ENCODE data around the gene KIF20B. TPM values are rescaled to one million over a fixed set of nuclear protein-coding genes. Genes with fewer than 3 reads are reported as not detected.
A peak's percentile ranks its signal among the peaks of the same experiment; 100 is the strongest.

KIF20B gene
- 1 to 10 TPM; 3.3 to 3.6 TPM for polyA plus RNA-seq

GRCh38 chr10:89701242-89702120, at the start of gene KIF20B:
Gene KIF20B, plus strand, starts transcription at chr10:89701590. Its CDS starts 3,705 bp downstream, at chr10:89705295.
- H3K27me3 ChIP-seq (ENCODE audit: control insufficient read depth in 1 of 2, insufficient read depth in 2 of 2, low read length in 2 of 2): no peaks in the 10 kb centered on the region
- H3K27ac ChIP-seq (ENCODE audit: low read depth in 2 of 2, low read length in 1 of 2): peak within 1 kb of the TSS; percentile 93 to 96
- H3K4me3 ChIP-seq (ENCODE audit: low read depth in 1 of 2, low read length in 2 of 2): peak within 1 kb of the TSS; percentile 78 to 97
- 0% methylated on average over 48 of the region's 48 CpGs for WGBS, 2 donors
- no peaks in the 10 kb centered on the region for H3K9me3 ChIP-seq (ENCODE audit: control insufficient read depth in 2 of 2, insufficient read depth in 1 of 2, low read depth in 1 of 2, low read length in 1 of 2)
- H3K4me1 ChIP-seq (ENCODE audit: control insufficient read depth in 2 of 2, insufficient read depth in 2 of 2, low read length in 1 of 2): no peaks in the 10 kb centered on the region
- no peaks in the 10 kb centered on the region for H3K36me3 ChIP-seq (ENCODE audit: control insufficient read depth in 2 of 2, insufficient read depth in 2 of 2, low read length in 1 of 2)

- Histone ChIP-seq H3K27ac (ENCODE audit: low read depth in 2 of 2, low read length in 1 of 2) (no peak overlapping the region), H3K36me3 (ENCODE audit: control insufficient read depth in 2 of 2, insufficient read depth in 2 of 2, low read length in 1 of 2) (no peaks in the 10 kb centered on the region), H3K4me3 (ENCODE audit: low read depth in 1 of 2, low read length in 2 of 2) (no peak overlapping the region), H3K9me3 (ENCODE audit: control insufficient read depth in 2 of 2, insufficient read depth in 1 of 2, low read depth in 1 of 2, low read length in 1 of 2) (no peaks in the 10 kb centered on the region), H3K4me1 (ENCODE audit: control insufficient read depth in 2 of 2, insufficient read depth in 2 of 2, low read length in 1 of 2) (no peaks in the 10 kb centered on the region), H3K27me3 (ENCODE audit: control insufficient read depth in 1 of 2, insufficient read depth in 2 of 2, low read length in 2 of 2) (no peaks in the 10 kb centered on the region)
- WGBS, 2 donors: 79 to 83% methylated on average over 3 of the region's 3 CpGs
Measured at GRCh38 chr10:89651916-89652573, 49.3 kb upstream of the KIF20B start.

GRCh38 chr10:89652806-89653370, 48.5 kb upstream of the KIF20B start:
- no peaks in the 10 kb centered on the region for H3K9me3 ChIP-seq (ENCODE audit: control insufficient read depth in 2 of 2, insufficient read depth in 1 of 2, low read depth in 1 of 2, low read length in 1 of 2)
- H3K4me1 ChIP-seq (ENCODE audit: control insufficient read depth in 2 of 2, insufficient read depth in 2 of 2, low read length in 1 of 2): no peaks in the 10 kb centered on the region
- H3K27ac ChIP-seq (ENCODE audit: low read depth in 2 of 2, low read length in 1 of 2): no peak overlapping the region
- no peak overlapping the region for H3K4me3 ChIP-seq (ENCODE audit: low read depth in 1 of 2, low read length in 2 of 2)
- no peaks in the 10 kb centered on the region for H3K27me3 ChIP-seq (ENCODE audit: control insufficient read depth in 1 of 2, insufficient read depth in 2 of 2, low read length in 2 of 2)
- WGBS, 2 donors: 93 to 96% methylated on average over 3 of the region's 3 CpGs
- H3K36me3 ChIP-seq (ENCODE audit: control insufficient read depth in 2 of 2, insufficient read depth in 2 of 2, low read length in 1 of 2): no peaks in the 10 kb centered on the region

GRCh38 chr10:89653410-89653869, 48.0 kb upstream of the KIF20B start:
- no peaks in the 10 kb centered on the region for H3K27me3 ChIP-seq (ENCODE audit: control insufficient read depth in 1 of 2, insufficient read depth in 2 of 2, low read length in 2 of 2)
- 76 to 83% methylated on average over 6 of the region's 6 CpGs for WGBS, 2 donors

GRCh38 chr10:89655722-89656121, 45.7 kb upstream of the KIF20B start:
- no peaks in the 10 kb centered on the region for H3K9me3 ChIP-seq (ENCODE audit: control insufficient read depth in 2 of 2, insufficient read depth in 1 of 2, low read depth in 1 of 2, low read length in 1 of 2)
- 74 to 80% methylated on average over 1 of the region's 1 CpG for WGBS, 2 donors
- H3K4me1 ChIP-seq (ENCODE audit: control insufficient read depth in 2 of 2, insufficient read depth in 2 of 2, low read length in 1 of 2): no peaks in the 10 kb centered on the region
- H3K4me3 ChIP-seq (ENCODE audit: low read depth in 1 of 2, low read length in 2 of 2): no peak overlapping the region
- no peaks in the 10 kb centered on the region for H3K36me3 ChIP-seq (ENCODE audit: control insufficient read depth in 2 of 2, insufficient read depth in 2 of 2, low read length in 1 of 2)
- H3K27ac ChIP-seq (ENCODE audit: low read depth in 2 of 2, low read length in 1 of 2): no peak overlapping the region
- H3K27me3 ChIP-seq (ENCODE audit: control insufficient read depth in 1 of 2, insufficient read depth in 2 of 2, low read length in 2 of 2): no peaks in the 10 kb centered on the region

More at GRCh38 chr10:89653410-89653869, 48.0 kb upstream of the KIF20B start:
- Histone ChIP-seq H3K4me1 (ENCODE audit: control insufficient read depth in 2 of 2, insufficient read depth in 2 of 2, low read length in 1 of 2) (no peaks in the 10 kb centered on the region), H3K36me3 (ENCODE audit: control insufficient read depth in 2 of 2, insufficient read depth in 2 of 2, low read length in 1 of 2) (no peaks in the 10 kb centered on the region), H3K9me3 (ENCODE audit: control insufficient read depth in 2 of 2, insufficient read depth in 1 of 2, low read depth in 1 of 2, low read length in 1 of 2) (no peaks in the 10 kb centered on the region), H3K4me3 (ENCODE audit: low read depth in 1 of 2, low read length in 2 of 2) (no peak overlapping the region), H3K27ac (ENCODE audit: low read depth in 2 of 2, low read length in 1 of 2) (no peak overlapping the region)

GRCh38 chr10:89657302-89657701, 44.1 kb upstream of the KIF20B start:
- no peaks in the 10 kb centered on the region for H3K27me3 ChIP-seq (ENCODE audit: control insufficient read depth in 1 of 2, insufficient read depth in 2 of 2, low read length in 2 of 2)
- H3K27ac ChIP-seq (ENCODE audit: low read depth in 2 of 2, low read length in 1 of 2): no peak overlapping the region
- H3K4me3 ChIP-seq (ENCODE audit: low read depth in 1 of 2, low read length in 2 of 2): no peak overlapping the region
- no peaks in the 10 kb centered on the region for H3K36me3 ChIP-seq (ENCODE audit: control insufficient read depth in 2 of 2, insufficient read depth in 2 of 2, low read length in 1 of 2)
- no peaks in the 10 kb centered on the region for H3K9me3 ChIP-seq (ENCODE audit: control insufficient read depth in 2 of 2, insufficient read depth in 1 of 2, low read depth in 1 of 2, low read length in 1 of 2)
- 87 to 90% methylated on average over 1 of the region's 1 CpG for WGBS, 2 donors
- no peaks in the 10 kb centered on the region for H3K4me1 ChIP-seq (ENCODE audit: control insufficient read depth in 2 of 2, insufficient read depth in 2 of 2, low read length in 1 of 2)

- no peaks in the 10 kb centered on the region for H3K4me1 ChIP-seq (ENCODE audit: control insufficient read depth in 2 of 2, insufficient read depth in 2 of 2, low read length in 1 of 2)
- H3K4me3 ChIP-seq (ENCODE audit: low read depth in 1 of 2, low read length in 2 of 2): no peak overlapping the region
- no peaks in the 10 kb centered on the region for H3K36me3 ChIP-seq (ENCODE audit: control insufficient read depth in 2 of 2, insufficient read depth in 2 of 2, low read length in 1 of 2)
- H3K27me3 ChIP-seq (ENCODE audit: control insufficient read depth in 1 of 2, insufficient read depth in 2 of 2, low read length in 2 of 2): no peaks in the 10 kb centered on the region
- 78 to 80% methylated on average over 10 of the region's 10 CpGs for WGBS, 2 donors
- no peak overlapping the region for H3K27ac ChIP-seq (ENCODE audit: low read depth in 2 of 2, low read length in 1 of 2)
- no peaks in the 10 kb centered on the region for H3K9me3 ChIP-seq (ENCODE audit: control insufficient read depth in 2 of 2, insufficient read depth in 1 of 2, low read depth in 1 of 2, low read length in 1 of 2)
Measured at GRCh38 chr10:89659143-89660131, 42.0 kb upstream of the KIF20B start.

GRCh38 chr10:89662596-89662995, 38.8 kb upstream of the KIF20B start:
- Histone ChIP-seq H3K27me3 (ENCODE audit: control insufficient read depth in 1 of 2, insufficient read depth in 2 of 2, low read length in 2 of 2) (no peaks in the 10 kb centered on the region), H3K27ac (ENCODE audit: low read depth in 2 of 2, low read length in 1 of 2) (no peak overlapping the region), H3K4me1 (ENCODE audit: control insufficient read depth in 2 of 2, insufficient read depth in 2 of 2, low read length in 1 of 2) (no peaks in the 10 kb centered on the region), H3K36me3 (ENCODE audit: control insufficient read depth in 2 of 2, insufficient read depth in 2 of 2, low read length in 1 of 2) (no peaks in the 10 kb centered on the region), H3K9me3 (ENCODE audit: control insufficient read depth in 2 of 2, insufficient read depth in 1 of 2, low read depth in 1 of 2, low read length in 1 of 2) (no peaks in the 10 kb centered on the region), H3K4me3 (ENCODE audit: low read depth in 1 of 2, low read length in 2 of 2) (no peak overlapping the region)
- 92 to 97% methylated on average over 2 of the region's 2 CpGs for WGBS, 2 donors

GRCh38 chr10:89663144-89663543, 38.2 kb upstream of the KIF20B start:
- H3K4me3 ChIP-seq (ENCODE audit: low read depth in 1 of 2, low read length in 2 of 2): no peak overlapping the region
- no peak overlapping the region for H3K27ac ChIP-seq (ENCODE audit: low read depth in 2 of 2, low read length in 1 of 2)
- H3K36me3 ChIP-seq (ENCODE audit: control insufficient read depth in 2 of 2, insufficient read depth in 2 of 2, low read length in 1 of 2): no peaks in the 10 kb centered on the region
- WGBS, 2 donors: 65 to 78% methylated on average over 3 of the region's 3 CpGs
- H3K9me3 ChIP-seq (ENCODE audit: control insufficient read depth in 2 of 2, insufficient read depth in 1 of 2, low read depth in 1 of 2, low read length in 1 of 2): no peaks in the 10 kb centered on the region
- H3K4me1 ChIP-seq (ENCODE audit: control insufficient read depth in 2 of 2, insufficient read depth in 2 of 2, low read length in 1 of 2): no peaks in the 10 kb centered on the region
- no peaks in the 10 kb centered on the region for H3K27me3 ChIP-seq (ENCODE audit: control insufficient read depth in 1 of 2, insufficient read depth in 2 of 2, low read length in 2 of 2)
